ENCODE measurements around the gene PLEKHH1. TPM values are rescaled to one million over a fixed set of nuclear protein-coding genes. Genes with fewer than 3 reads are reported as not detected.
"Not testable (repeated sequence)": the region's sequence is repeated elsewhere in the genome, so short reads cannot be mapped to it uniquely, and the experiment has no call there.

The PLEKHH1 gene
- total RNA-seq, 1 donor from 2014 or later, result 32.4 TPM

DNA sequence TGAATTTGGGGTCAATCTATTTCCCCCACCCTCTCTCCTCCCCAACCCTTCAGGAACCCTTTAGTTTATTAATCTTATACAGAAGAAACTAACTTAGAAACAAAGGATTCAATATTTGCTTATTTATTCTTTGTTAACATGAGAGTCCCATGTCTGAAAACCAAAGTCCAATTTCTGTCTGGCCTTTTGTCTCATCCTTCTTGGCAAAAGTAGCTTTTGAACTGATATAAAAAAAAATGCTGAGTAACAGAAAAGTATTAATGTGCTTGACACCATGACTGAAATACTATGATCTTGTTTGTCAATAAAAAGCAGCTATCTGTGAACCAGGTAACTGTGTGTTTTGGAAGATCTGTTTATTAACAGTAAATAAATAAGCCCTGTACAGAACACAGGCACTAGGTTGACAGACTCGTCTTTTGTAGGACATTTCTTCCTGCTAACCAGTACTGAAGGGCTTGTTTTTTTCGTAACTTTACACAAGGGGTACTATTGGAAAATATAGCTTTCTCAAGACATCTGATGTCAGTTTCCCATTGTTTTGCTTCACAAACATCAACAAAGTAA, 56.2 kb downstream of the PLEKHH1 start:
- no peak for TF ChIP-seq CTCF (IDR thresholded peaks at IDR 0.05; ENCODE audit: partially characterized antibody, unreplicated experiment)
- Mint-ChIP-seq H3K4me1 (ENCODE audit: low read depth, unreplicated experiment) (no peaks in the 10 kb centered on the region), H3K9me3 (ENCODE audit: unreplicated experiment) (no peaks in the 10 kb centered on the region), H3K27me3 (ENCODE audit: unreplicated experiment) (no peaks in the 10 kb centered on the region), H3K27ac (ENCODE audit: unreplicated experiment) (no peak overlapping the region), H3K36me3 (ENCODE audit: unreplicated experiment) (no peaks in the 10 kb centered on the region), H3K4me3 (ENCODE audit: unreplicated experiment) (no peak overlapping the region)
- DNase-seq, result no peak

- H3K4me3 Mint-ChIP-seq (ENCODE audit: unreplicated experiment); H3K27me3 Mint-ChIP-seq (ENCODE audit: unreplicated experiment); DNase-seq; H3K4me1 Mint-ChIP-seq (ENCODE audit: low read depth, unreplicated experiment); H3K9me3 Mint-ChIP-seq (ENCODE audit: unreplicated experiment); H3K27ac Mint-ChIP-seq (ENCODE audit: unreplicated experiment); H3K36me3 Mint-ChIP-seq (ENCODE audit: unreplicated experiment): not testable (repeated sequence)
Observed at GRCh38 chr14:67593650-67594049, 60.6 kb downstream of the PLEKHH1 start.

DNA sequence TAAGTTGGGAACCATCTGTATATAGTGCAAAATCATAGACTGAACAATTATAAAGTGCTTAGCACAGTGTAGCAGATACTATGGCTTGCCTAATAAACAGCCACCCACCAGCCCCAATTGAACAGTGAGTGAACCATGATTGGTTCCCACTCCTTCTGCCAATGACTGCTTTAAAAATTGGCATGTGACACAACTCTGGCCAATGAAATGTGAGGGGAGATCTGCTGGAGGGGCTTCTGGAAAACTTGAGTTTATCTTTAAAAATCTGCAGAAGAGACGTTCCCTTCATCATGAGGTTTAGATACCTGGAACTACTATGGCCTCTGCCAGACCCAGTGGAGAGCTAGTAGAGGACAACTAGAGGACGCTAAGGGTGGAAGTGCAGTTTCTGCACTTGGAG, 62.3 kb downstream of the PLEKHH1 start:
- H3K4me3 Mint-ChIP-seq (ENCODE audit: unreplicated experiment), result no peak overlapping the region
- peaks cover 11% of the 10 kb centered on the region for H3K36me3 Mint-ChIP-seq (ENCODE audit: unreplicated experiment)
- H3K27me3 Mint-ChIP-seq (ENCODE audit: unreplicated experiment), result peaks cover 3% of the 10 kb centered on the region
- TF ChIP-seq CTCF (IDR thresholded peaks at IDR 0.05; ENCODE audit: partially characterized antibody, unreplicated experiment), result no peak
- H3K27ac Mint-ChIP-seq (ENCODE audit: unreplicated experiment), result no peak overlapping the region
- H3K4me1 Mint-ChIP-seq (ENCODE audit: low read depth, unreplicated experiment), result peaks cover 6% of the 10 kb centered on the region
- H3K9me3 Mint-ChIP-seq (ENCODE audit: unreplicated experiment), result peaks cover 4% of the 10 kb centered on the region
- DNase-seq, result no peak

DNA sequence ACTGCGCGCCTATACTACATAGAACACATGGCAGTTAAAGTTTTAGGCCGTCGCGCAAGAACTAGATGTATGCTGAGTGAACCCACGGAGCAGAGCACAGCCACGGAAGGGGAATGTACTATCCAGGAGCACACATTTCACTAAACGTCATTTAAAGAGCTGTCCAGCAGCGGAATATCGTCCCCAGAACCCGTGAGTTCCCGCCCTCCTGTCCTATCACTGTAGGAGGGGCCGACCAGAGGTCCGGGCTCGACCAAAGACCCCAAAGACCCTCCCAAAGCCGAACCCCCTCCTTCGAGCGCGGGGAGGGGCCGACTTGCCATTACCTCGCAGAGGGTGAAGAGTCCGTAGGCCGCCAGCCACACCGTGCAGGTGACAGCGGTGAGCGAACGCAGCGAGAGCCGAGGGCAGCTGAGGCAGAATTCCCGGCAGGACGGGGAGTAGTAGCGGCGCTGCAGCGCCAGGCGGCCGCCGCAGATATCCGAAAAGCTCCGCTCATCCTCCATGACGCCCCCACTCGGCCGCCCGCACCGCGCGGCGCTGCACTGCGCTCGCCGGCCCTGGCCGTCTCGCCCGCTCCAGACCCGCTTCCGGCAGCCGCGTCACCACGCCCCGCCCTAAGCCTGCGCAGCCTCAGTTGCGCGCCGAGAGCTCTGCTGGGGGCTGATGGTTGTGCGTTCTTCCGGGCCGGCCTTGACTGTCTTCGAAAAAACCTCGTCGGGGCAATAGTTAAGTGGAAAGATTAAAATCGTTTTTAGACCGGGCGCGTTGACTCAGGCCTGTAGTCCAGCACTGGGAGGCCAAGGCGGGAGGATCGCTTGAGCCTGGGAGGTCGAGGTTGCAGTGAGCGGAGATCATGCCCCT, 66.8 kb downstream of the PLEKHH1 start, which contains the start of gene PIGH:
PIGH (minus strand) TSS at position 571 of the 864 bp plus-strand sequence; CDS start at position 506, 65 bp downstream.
- peaks cover 7% of the 10 kb centered on the region for H3K9me3 Mint-ChIP-seq (ENCODE audit: unreplicated experiment)
- peak; percentile 67 for TF ChIP-seq CTCF (IDR thresholded peaks at IDR 0.05; ENCODE audit: partially characterized antibody, unreplicated experiment)
- peak within 1 kb of the TSS; percentile 99 for H3K4me3 Mint-ChIP-seq (ENCODE audit: unreplicated experiment)
- DNase-seq, result peak; percentile 97
- peaks cover 6% of the 10 kb centered on the region for H3K4me1 Mint-ChIP-seq (ENCODE audit: low read depth, unreplicated experiment)
- H3K36me3 Mint-ChIP-seq (ENCODE audit: unreplicated experiment), result peaks cover 18% of the 10 kb centered on the region
- H3K27me3 Mint-ChIP-seq (ENCODE audit: unreplicated experiment), result peaks cover 7% of the 10 kb centered on the region
- H3K27ac Mint-ChIP-seq (ENCODE audit: unreplicated experiment), result peak within 1 kb of the TSS; percentile 94

- H3K4me1 Mint-ChIP-seq (ENCODE audit: low read depth, unreplicated experiment); H3K9me3 Mint-ChIP-seq (ENCODE audit: unreplicated experiment); DNase-seq; H3K27me3 Mint-ChIP-seq (ENCODE audit: unreplicated experiment): not testable (repeated sequence)
- Mint-ChIP-seq H3K27ac (ENCODE audit: unreplicated experiment) (peak overlapping the region; percentile 94), H3K4me3 (ENCODE audit: unreplicated experiment) (peak overlapping the region; percentile 99), H3K36me3 (ENCODE audit: unreplicated experiment) (peaks cover 13% of the 10 kb centered on the region)
Observed at GRCh38 chr14:67600562-67600974, 67.5 kb downstream of the PLEKHH1 start.

GRCh38 chr14:67602076-67602475, 69.0 kb downstream of the PLEKHH1 start:
- Mint-ChIP-seq H3K4me3 (ENCODE audit: unreplicated experiment) (no peak overlapping the region), H3K27me3 (ENCODE audit: unreplicated experiment) (peaks cover 7% of the 10 kb centered on the region), H3K27ac (ENCODE audit: unreplicated experiment) (no peak overlapping the region), H3K4me1 (ENCODE audit: low read depth, unreplicated experiment) (peaks cover 6% of the 10 kb centered on the region), H3K9me3 (ENCODE audit: unreplicated experiment) (peaks cover 8% of the 10 kb centered on the region), H3K36me3 (ENCODE audit: unreplicated experiment) (peaks cover 13% of the 10 kb centered on the region)
- no peak for TF ChIP-seq CTCF (IDR thresholded peaks at IDR 0.05; ENCODE audit: partially characterized antibody, unreplicated experiment)
- DNase-seq, result no peak
